ENCODE data around the gene TAP2.

TAP2 gene

DNA sequence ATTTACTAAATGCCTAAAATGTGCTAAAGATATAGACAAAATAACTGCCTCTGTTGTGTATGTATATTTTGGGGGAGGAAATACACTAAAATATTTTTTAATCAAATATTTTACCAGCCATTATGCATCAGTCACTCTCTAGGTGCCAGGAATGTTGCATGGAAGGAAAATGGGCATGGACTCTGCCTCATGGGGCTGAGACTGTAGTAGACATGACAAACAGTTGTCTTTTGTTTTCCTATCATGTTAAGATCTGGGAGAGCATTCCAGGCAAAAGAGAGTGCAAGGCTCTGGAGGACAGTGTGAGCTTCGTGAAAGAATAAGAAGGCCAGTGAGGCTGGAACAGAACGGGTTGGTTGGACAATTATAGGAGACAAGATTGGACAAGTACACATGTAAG, 48.2 kb downstream of the TAP2 start:
- no peak for DNase-seq (ENCODE audit: low read depth)

All from HS-5 (cell line).